C4-2B (cell line): Measurements from ENCODE around the gene SPIB.

Experiments used
- ZFX ChIP-seq: fragments of 450-650 bp; IDR thresholded peaks from 2 replicates; pipeline ENCODE4 v1.6.1; 2017
- TF ChIP-seq, protein P1 (sequence below): fragments of 450-650 bp; conservative IDR thresholded peaks from 2 replicates; pipeline ENCODE4 v1.5.1; 2017; ENCODE audit warnings: mild to moderate bottlenecking

DNA sequence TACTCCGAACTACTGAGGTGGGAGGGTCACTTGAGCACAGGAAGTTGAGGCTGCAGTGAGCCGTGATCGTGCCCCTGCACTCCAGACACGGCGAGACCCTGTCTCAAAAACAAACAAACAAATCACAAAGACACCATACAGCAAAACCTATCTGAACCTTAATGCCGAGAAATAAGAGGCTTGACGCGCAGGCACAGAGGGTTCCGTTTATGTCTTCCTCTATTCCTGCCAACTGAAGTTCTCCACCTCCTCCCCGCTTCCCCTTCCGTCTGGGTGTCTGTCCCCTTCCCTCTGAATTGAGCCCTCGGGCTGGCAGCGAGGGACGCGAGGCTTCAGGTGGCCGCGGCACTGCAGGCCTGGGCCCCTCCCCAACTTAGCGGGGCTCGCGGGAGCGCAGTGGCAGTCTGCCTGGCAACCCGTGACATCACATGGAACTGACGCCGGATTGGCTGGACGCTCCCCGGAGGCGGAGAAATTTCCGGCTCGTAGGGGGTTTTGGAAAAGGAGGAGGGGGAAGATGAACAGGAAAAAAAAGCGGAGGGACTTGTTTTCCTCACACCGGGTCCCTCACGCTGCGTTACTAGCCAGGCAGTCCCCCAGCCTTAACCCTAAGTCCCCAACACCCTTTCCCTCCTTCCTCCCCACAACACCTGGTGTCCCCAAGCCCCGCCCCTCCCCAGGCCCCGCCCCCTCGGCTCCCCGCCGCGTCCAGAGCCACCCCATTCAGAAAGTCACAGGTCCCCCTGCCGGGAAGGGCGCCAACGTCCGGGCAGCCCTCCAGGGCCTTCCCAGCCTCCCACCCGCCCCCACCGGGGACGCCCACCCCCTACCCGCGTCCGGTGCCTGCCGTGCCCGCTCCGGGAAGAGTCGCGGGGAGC, 12.8 kb downstream of the SPIB start:
- TF ChIP-seq, protein P1, sequence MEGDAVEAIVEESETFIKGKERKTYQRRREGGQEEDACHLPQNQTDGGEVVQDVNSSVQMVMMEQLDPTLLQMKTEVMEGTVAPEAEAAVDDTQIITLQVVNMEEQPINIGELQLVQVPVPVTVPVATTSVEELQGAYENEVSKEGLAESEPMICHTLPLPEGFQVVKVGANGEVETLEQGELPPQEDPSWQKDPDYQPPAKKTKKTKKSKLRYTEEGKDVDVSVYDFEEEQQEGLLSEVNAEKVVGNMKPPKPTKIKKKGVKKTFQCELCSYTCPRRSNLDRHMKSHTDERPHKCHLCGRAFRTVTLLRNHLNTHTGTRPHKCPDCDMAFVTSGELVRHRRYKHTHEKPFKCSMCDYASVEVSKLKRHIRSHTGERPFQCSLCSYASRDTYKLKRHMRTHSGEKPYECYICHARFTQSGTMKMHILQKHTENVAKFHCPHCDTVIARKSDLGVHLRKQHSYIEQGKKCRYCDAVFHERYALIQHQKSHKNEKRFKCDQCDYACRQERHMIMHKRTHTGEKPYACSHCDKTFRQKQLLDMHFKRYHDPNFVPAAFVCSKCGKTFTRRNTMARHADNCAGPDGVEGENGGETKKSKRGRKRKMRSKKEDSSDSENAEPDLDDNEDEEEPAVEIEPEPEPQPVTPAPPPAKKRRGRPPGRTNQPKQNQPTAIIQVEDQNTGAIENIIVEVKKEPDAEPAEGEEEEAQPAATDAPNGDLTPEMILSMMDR, result no peak
- no peak for TF ChIP-seq ZFX
